8988T (cell line): ENCODE measurements around the gene QSOX2.
"Not testable (repeated sequence)": the region's sequence is repeated elsewhere in the genome, so short reads cannot be mapped to it uniquely, and the experiment has no call there.

Experiments used
- DNase-seq: peaks from one replicate; pipeline ENCODE4 v3.0.0; 2011

QSOX2 gene

GRCh38 chr9:136249877-136250559, 4.4 kb upstream of the QSOX2 start:
- DNase-seq = no peak

GRCh38 chr9:136248951-136249876, 3.6 kb upstream of the QSOX2 start:
- DNase-seq = no peak

- no peak for DNase-seq
Measured at GRCh38 chr9:136247947-136248637, 2.5 kb upstream of the QSOX2 start.

- no peak for DNase-seq
Measured at GRCh38 chr9:136247551-136247916, 1.9 kb upstream of the QSOX2 start.

- DNase-seq = no peak
Measured at GRCh38 chr9:136246849-136247550, 1.4 kb upstream of the QSOX2 start.

- no peak for DNase-seq
Measured at GRCh38 chr9:136244969-136245218, 718 bp downstream of the QSOX2 start.

GRCh38 chr9:136244122-136244968, 1.3 kb downstream of the QSOX2 start:
- no peak for DNase-seq

GRCh38 chr9:136243631-136244030, 2.0 kb downstream of the QSOX2 start:
- no peak for DNase-seq

- no peak for DNase-seq
Measured at GRCh38 chr9:136242918-136243525, 2.6 kb downstream of the QSOX2 start.

- no peak for DNase-seq
Measured at GRCh38 chr9:136242248-136242647, 3.4 kb downstream of the QSOX2 start.

- no peak for DNase-seq
Measured at GRCh38 chr9:136241542-136241941, 4.1 kb downstream of the QSOX2 start.

GRCh38 chr9:136240941-136241340, 4.7 kb downstream of the QSOX2 start:
- no peak for DNase-seq

GRCh38 chr9:136239983-136240330, 5.7 kb downstream of the QSOX2 start:
- no peak for DNase-seq

GRCh38 chr9:136239135-136239982, 6.3 kb downstream of the QSOX2 start:
- no peak for DNase-seq

GRCh38 chr9:136238342-136238732, 7.3 kb downstream of the QSOX2 start:
- no peak for DNase-seq

- no peak for DNase-seq
Measured at GRCh38 chr9:136237486-136238341, 7.9 kb downstream of the QSOX2 start.

GRCh38 chr9:136236471-136237410, 8.9 kb downstream of the QSOX2 start:
- DNase-seq = not testable (repeated sequence)

- no peak for DNase-seq
Measured at GRCh38 chr9:136235709-136236455, 9.7 kb downstream of the QSOX2 start.
